Measurements from ENCODE around the gene BLMH. TPM values are rescaled to one million over a fixed set of nuclear protein-coding genes. Genes with fewer than 3 reads are reported as not detected.

BLMH gene
- total and polyA plus RNA-seq, 2 experiments from 2014 or later = 36.4 to 58.7 TPM

DNA sequence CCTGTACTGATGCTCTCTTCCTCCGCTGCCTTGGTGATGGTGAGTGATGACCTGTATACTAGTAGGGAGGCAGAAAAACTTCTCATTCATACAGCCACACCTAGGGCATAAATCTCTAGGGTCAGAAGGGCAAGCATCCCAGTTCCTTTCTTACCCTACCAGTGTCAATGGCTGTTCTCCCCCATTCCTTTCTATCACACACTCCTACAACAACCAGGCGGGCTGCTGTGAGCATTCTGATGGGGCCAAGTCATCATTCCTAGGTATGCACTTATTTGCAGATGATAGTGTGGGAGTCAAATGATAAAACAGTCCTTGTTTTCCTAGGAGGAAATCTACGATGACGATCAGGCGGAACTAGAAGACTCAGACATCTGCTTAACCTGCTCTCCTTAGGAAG lies 42.3 kb downstream of the BLMH start:
- Mint-ChIP-seq H3K27me3 (ENCODE audit: insufficient read depth, low read depth, poor library complexity) (peaks cover 3% of the 10 kb centered on the region), H3K4me1 (no peaks in the 10 kb centered on the region), H3K9me3 (no peaks in the 10 kb centered on the region), H3K36me3 (ENCODE audit: low read depth) (peaks cover 18% of the 10 kb centered on the region), H3K27ac (no peak overlapping the region), H3K4me3 (no peak overlapping the region)
- Histone ChIP-seq H3K4me1 (ENCODE audit: insufficient read depth) (no peaks in the 10 kb centered on the region), H3K27ac (ENCODE audit: low read depth) (no peak overlapping the region), H3K9me2 (ENCODE audit: insufficient read depth) (no peaks in the 10 kb centered on the region), H3K4me3 (no peak overlapping the region), H3K36me3 (ENCODE audit: insufficient read depth) (peaks cover 13% of the 10 kb centered on the region), H4K20me1 (replicated peaks; ENCODE audit: insufficient read depth) (no peaks in the 10 kb centered on the region), H3K4me2 (no peak overlapping the region), H2AFZ (no peak overlapping the region), H3F3A (replicated peaks; ENCODE audit: low read depth) (no peaks in the 10 kb centered on the region), H3K79me2 (replicated peaks; ENCODE audit: insufficient read depth) (no peaks in the 10 kb centered on the region), H3K27me3 (ENCODE audit: insufficient read depth) (no peaks in the 10 kb centered on the region)
- DNase-seq (ENCODE audit: low spot score) (no peak), ATAC-seq (no peak)
- TF ChIP-seq EZH2phosphoT487 (IDR thresholded peaks at IDR 0.05; ENCODE audit: unreplicated experiment) = no peak
- no peak for TF ChIP-seq ZNF114 (CRISPR knock-in tag; IDR thresholded peaks at IDR 0.05)
- no peak for TF ChIP-seq POLR2AphosphoS5 (IDR thresholded peaks at IDR 0.05; ENCODE audit: low read depth)
- TF ChIP-seq NANOG (IDR thresholded peaks at IDR 0.05; ENCODE audit: borderline replicate concordance) = no peak
- no peak for TF ChIP-seq ZNF462 (CRISPR knock-in tag; IDR thresholded peaks at IDR 0.05)
- TF ChIP-seq, protein P1, sequence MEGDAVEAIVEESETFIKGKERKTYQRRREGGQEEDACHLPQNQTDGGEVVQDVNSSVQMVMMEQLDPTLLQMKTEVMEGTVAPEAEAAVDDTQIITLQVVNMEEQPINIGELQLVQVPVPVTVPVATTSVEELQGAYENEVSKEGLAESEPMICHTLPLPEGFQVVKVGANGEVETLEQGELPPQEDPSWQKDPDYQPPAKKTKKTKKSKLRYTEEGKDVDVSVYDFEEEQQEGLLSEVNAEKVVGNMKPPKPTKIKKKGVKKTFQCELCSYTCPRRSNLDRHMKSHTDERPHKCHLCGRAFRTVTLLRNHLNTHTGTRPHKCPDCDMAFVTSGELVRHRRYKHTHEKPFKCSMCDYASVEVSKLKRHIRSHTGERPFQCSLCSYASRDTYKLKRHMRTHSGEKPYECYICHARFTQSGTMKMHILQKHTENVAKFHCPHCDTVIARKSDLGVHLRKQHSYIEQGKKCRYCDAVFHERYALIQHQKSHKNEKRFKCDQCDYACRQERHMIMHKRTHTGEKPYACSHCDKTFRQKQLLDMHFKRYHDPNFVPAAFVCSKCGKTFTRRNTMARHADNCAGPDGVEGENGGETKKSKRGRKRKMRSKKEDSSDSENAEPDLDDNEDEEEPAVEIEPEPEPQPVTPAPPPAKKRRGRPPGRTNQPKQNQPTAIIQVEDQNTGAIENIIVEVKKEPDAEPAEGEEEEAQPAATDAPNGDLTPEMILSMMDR (conservative IDR thresholded peaks at IDR 0.05; ENCODE audit: low read depth in 2 of 2) = no peak
- TF ChIP-seq JUNB (IDR thresholded peaks at IDR 0.05; ENCODE audit: unreplicated experiment) = no peak
- no peak for TF ChIP-seq ZNF331 (CRISPR knock-in tag; IDR thresholded peaks at IDR 0.05; ENCODE audit: low read depth)
- no peak for TF ChIP-seq STAT1 (IDR thresholded peaks at IDR 0.05; ENCODE audit: unreplicated experiment)
- TF ChIP-seq REST (IDR thresholded peaks at IDR 0.05; ENCODE audit: unreplicated experiment) = no peak
- TF ChIP-seq, protein P2, sequence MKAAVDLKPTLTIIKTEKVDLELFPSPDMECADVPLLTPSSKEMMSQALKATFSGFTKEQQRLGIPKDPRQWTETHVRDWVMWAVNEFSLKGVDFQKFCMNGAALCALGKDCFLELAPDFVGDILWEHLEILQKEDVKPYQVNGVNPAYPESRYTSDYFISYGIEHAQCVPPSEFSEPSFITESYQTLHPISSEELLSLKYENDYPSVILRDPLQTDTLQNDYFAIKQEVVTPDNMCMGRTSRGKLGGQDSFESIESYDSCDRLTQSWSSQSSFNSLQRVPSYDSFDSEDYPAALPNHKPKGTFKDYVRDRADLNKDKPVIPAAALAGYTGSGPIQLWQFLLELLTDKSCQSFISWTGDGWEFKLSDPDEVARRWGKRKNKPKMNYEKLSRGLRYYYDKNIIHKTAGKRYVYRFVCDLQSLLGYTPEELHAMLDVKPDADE (IDR thresholded peaks at IDR 0.05) = no peak
- no peak for TF ChIP-seq EZH2 (IDR thresholded peaks at IDR 0.05; ENCODE audit: low read depth, unreplicated experiment)
- TF ChIP-seq CREB1 (CRISPR knock-in tag; IDR thresholded peaks at IDR 0.05; ENCODE audit: low read depth) = no peak
